G401.6 (cell line): ENCODE measurements around the gene POP7.
"Not testable (repeated sequence)": the region's sequence is repeated elsewhere in the genome, so short reads cannot be mapped to it uniquely, and the experiment has no call there.

Experiments
- FAIRE-seq: peaks from 2 replicates; lab custom pipeline; 2012; peaks lifted over from hg19 to GRCh38; lab: Jason Lieb, UNC

The POP7 gene

DNA sequence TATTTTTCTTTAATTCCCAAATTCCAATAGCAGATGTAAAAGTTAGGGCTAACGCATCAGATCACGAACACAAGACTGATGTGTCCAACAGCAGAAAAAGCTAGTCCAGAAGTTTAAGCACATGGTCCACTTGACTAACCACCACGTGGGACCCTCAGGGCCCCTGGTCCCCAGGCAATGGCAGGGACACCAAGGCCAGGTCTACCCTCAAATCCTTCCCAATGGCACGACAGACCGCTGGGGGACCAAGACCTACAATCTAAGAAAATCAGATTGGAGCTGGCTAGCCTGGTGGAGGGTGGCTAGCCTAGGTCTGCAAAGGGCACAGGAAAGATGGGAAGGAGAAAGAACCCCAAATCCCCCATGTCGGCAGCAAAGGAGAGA is 13.4 kb upstream of the POP7 start:
- no peak for FAIRE-seq

DNA sequence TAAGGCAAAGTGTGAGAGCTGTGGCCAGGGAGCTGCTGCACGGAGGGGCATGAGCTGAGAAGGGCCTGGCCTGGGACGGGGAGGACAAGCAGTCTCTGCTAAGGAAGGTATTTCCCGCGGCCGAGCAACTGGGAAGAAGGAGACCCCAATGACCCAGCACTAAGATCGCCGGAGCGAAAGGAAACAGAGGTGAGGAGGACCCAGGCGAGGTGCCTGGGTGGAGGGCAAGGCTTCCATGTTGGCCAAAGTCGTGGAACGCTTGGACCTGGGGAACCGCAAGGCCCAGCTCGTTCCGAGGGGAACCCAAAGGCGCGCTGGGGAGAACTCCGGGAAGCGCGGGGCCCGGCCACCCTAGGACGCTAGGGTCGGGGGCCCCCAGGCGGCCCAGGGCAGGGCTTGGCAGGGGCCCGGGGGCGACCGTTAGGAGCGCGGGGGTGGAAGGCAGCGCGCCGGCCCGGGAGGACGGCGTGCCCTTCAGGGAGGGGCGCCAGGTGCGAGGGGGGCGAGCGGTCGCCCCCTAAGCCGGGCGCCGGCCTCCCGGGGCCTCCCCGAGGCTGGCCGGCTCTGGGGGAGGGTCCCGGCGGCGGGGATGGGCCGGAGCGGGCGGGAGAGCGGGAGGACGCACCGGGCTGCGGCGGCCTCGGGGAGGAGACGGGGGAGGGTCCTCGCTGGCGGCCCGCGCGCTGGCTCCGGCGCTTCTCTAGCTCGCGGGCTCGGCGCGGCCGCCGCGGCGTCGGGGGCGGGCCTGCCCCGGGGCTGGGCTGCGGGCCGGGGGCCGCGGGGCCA is 12.4 kb upstream of the POP7 start:
- no peak for FAIRE-seq

DNA sequence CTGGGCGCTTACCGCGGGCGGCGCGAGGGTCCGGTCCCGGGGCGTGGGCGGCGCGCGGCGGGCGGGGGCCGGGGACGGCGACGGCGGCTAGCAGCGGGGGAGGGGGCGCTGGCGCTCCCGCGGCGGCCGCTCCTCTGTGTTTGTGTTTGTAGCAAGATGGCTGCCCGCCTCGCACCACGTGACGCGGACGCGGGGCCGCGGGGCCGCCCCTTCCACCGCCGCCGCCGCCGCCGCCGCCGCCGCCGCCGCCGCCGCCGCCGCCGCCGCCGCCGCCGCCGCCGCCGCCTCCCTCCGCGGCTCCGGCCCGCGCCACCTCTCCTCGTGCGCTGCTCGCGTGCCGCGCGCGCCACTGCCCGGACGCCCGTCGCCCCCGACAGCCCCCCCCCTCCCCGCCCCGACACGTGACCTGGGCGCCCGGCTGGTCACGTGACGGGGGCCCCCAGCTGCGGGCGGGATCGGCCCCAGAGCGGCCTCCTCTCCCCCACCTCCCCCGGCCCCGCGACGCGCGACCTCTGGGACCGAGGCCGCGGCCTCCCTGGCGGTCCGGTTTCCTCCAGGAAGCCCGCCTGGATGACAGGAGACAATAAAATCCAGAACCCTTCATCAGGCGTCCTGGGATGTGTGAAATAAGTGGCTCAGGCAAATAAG is 11.7 kb upstream of the POP7 start, which contains the start of gene GIGYF1:
TSS of gene GIGYF1 (minus strand) at position 153 of the 648 bp plus-strand sequence. CDS start 6,012 bp downstream, outside the sequence.
- FAIRE-seq, result no peak

DNA sequence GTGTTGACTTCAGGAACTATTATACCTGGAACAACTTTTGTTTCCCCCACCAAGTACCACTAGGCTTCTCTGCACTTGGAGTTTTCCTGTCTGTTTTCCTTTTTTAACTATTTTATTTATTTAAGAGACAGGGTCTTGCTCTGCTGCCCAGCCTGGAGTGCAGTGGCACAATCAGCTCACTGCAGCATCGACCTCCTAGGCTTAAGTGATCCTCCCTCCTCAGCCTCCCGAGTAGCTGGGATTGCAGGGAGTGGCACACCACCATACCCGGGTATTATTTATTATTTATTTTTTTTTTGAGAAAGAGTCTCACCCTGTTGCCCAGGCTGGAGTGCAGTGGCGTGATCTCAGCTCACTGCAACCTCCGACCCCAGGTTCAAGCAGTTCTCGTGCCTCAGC is 9.8 kb upstream of the POP7 start:
- FAIRE-seq, result no peak

DNA sequence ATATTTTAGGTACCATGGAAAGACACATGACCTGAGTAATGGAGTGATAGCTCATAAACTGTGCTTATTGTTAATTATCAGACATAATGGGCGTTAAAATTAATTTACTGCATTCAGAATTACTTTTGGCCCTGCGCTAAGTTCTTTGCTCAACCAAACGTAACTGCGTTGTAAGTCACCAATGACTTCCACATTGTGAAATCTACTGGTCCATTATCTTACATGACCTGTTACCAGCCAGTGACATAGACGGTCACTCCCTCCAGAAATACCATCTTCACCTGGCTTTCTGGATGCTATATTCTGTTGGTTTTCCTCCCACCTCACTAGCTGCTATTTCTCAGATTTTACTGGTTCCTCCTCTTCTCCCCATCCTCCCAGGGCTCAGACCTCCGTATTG is 6.9 kb upstream of the POP7 start:
- FAIRE-seq, result no peak

DNA sequence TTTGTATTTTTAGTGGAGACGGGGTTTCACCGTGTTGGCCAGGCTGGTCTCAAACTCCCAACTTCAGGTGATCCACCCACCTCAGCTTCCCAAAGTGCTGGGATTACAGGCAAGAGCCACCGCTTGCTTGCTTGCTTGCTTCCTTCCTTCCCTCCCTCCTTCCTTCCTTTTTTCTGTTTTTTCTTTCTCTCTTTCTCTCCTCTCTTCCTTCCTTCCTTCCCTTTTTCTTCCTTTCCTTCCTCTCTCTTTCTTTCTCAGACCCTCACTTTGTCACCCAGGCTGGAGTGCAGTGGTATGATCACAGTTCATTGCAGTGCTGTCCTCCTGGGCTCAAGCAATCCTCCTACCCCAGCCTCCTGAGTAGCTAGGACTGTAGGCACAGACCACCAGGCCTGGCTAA is 4.8 kb upstream of the POP7 start:
- not testable (repeated sequence) for FAIRE-seq

DNA sequence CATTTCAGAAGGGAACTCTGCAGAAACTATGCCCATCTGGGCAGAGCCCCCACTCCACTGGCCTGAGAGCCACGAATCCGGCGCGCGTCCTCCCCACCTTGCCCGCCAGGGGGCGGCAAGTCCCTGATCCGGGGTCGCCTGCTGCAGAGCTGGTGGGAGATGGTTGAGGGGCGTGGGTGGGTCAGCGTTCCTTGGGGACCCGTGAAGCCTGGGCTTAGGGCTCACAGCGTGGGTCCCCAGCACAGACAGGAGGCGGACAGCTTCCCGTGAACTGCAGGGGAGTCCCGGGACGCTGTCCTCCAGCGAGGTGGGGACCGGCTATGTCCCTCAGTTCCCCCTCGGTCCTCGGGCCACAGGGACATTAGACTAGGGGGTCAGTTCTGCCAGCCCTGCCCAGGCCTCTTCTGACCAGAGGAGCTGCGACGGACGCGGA is 585 bp upstream of the POP7 start:
- FAIRE-seq, result no peak

DNA sequence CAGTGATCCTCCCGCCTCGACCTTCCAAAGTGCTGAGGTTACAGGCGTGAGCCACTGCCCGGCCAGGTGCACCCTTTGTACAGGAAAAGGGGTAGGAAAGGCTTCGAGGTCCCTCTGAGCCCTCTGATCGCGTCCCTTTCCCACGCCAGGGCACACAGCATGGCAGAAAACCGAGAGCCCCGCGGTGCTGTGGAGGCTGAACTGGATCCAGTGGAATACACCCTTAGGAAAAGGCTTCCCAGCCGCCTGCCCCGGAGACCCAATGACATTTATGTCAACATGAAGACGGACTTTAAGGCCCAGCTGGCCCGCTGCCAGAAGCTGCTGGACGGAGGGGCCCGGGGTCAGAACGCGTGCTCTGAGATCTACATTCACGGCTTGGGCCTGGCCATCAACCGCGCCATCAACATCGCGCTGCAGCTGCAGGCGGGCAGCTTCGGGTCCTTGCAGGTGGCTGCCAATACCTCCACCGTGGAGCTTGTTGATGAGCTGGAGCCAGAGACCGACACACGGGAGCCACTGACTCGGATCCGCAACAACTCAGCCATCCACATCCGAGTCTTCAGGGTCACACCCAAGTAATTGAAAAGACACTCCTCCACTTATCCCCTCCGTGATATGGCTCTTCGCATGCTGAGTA is 871 bp downstream of the POP7 start:
- FAIRE-seq, result no peak

DNA sequence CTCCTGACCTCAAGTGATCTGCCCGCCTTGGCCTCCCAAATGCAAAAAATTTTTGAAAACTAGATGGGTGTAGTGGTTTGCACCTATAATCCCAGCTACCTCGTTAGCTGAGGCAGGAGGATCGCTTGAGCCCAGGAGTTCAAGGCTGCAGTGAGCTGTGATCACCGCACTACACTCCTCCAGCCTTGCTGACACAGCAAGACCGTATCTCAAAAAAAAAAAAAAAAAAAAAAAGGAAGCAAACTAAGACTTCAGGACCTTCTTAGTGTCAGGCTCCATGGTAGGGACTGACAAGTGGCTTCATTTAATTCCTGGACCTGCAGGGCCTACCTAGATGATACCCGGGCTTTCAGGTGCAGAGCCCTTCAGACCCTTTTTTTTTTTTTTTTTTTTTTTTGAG is 2.5 kb downstream of the POP7 start:
- FAIRE-seq, result no peak

DNA sequence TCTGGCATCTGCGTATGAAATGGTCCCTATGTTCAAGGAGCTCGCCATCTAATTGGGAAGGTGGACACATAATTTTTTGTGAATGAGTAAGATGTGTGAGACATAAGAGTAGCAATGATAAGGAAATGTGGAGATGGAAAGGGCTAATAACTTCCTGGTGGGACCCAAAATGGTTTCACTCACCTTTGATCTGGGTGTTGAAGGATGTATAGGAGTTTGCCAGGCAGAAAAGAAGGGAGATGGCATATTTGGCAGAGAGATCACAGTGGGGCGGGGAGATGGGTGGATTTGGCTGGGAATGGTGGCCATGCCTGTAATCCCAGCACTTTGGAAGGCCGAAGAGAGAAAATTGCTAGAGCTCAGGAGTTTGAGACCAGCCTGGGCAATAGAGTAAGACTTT is 4.5 kb downstream of the POP7 start:
- no peak for FAIRE-seq

DNA sequence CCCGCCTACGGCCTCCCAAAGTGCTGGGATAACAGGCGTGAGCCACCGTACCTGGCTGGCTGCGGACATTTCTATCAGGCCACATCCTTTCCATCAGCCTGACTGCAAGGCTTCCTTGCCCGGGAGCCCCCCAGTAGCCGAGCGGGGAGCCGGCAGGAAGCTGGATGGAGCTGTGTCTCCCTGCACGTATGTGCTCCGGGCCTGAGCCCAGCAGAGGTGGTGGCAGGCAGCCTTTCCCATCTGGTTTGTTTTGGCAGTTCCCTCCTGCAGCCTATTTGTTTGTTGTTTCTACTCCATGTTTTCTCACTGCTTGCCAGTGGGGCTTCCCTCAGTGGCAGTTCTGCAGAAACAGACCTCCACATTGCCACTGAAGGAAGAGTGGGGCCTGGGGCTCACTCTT is 5.4 kb downstream of the POP7 start:
- no peak for FAIRE-seq

DNA sequence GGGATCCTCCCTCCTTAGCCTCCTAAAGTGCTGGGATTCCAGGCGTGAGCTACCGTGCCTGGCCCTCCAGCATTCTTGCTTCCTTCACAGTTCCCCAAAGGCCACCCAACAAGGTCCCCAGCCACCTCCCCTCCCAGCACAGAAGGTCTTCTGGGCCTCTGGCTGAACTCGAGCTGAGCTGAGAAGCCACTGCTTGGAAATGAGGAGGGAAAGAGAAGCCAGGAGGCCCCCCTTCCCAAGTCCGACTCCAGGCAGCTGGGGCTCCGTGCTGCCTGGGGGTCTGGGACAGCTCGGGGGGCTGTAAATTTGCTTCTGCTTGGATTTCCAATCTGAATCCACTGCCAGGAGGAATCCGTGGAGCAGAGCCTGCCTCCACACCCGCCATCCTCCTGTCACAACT is 8.8 kb downstream of the POP7 start:
- no peak for FAIRE-seq

DNA sequence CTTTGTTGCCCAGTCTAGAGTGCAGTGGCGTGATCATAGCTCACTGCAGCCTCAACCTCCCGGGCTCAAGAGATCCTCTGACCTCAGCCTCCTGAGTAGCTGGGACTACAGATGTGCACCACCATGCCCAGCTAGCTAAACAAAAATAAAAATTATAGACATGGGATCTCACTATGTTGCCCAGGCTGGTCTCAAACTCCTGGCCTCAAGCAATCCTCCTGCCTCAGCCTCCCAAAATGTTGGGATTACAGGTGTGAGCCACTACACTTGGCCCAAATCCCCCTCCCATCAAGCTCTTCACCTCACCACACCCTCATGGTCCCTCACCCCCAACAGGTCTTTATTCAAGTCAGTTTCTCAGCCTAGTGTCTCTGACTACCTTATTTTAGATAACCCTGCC is 11.2 kb downstream of the POP7 start:
- FAIRE-seq, result not testable (repeated sequence)

DNA sequence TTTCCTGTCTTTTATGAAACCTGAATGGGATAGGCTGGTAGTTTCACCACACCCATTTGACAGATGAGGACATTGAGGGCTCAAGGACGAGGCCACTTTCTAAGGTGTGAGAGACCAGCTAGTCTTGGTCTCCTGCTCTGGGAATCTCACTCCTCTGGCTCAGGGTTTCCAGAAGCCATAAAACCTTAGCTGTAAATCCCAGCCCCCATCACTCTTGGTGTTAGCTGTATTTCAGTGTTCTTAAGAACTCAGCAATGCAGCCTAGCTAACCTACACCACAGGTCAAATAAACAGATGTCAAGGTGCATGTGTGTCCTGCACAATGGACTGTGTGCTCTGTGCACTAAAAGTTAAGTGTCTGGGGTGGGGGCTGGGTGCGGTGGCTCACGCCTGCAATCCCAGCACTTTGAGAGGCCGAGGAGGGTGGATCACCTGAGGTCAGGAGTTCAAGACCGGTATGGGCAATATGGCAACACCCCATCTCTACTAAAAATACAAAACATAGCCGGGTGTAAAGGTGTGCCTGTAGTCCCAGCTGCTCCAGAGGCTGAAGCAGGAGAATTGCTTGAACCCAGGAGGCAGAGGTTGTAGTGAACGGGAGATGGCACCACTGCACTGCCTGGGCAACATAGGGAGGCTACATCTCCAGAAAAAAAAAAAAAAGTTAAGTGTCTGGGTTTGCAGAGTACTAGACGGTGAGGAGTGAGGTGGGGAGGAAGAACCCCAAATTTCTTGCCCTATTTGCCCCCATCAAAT is 13.8 kb downstream of the POP7 start:
- no peak for FAIRE-seq

DNA sequence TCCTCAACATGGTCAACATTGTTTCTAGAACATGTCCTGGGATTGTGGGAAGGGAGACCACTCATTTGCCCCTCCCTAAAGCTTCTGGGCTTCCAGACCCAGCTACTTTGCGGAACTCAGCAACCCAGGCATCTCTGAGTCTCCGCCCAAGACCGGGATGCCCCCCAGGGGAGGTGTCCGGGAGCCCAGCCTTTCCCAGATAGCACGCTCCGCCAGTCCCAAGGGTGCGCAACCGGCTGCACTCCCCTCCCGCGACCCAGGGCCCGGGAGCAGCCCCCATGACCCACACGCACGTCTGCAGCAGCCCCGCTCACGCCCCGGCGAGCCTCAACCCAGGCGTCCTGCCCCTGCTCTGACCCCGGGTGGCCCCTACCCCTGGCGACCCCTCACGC is 14.4 kb downstream of the POP7 start, which contains the start of gene EPO:
TSS of gene EPO (plus strand) at position 190 of the 392 bp plus-strand sequence. CDS start 513 bp downstream, outside the sequence.
- no peak for FAIRE-seq

DNA sequence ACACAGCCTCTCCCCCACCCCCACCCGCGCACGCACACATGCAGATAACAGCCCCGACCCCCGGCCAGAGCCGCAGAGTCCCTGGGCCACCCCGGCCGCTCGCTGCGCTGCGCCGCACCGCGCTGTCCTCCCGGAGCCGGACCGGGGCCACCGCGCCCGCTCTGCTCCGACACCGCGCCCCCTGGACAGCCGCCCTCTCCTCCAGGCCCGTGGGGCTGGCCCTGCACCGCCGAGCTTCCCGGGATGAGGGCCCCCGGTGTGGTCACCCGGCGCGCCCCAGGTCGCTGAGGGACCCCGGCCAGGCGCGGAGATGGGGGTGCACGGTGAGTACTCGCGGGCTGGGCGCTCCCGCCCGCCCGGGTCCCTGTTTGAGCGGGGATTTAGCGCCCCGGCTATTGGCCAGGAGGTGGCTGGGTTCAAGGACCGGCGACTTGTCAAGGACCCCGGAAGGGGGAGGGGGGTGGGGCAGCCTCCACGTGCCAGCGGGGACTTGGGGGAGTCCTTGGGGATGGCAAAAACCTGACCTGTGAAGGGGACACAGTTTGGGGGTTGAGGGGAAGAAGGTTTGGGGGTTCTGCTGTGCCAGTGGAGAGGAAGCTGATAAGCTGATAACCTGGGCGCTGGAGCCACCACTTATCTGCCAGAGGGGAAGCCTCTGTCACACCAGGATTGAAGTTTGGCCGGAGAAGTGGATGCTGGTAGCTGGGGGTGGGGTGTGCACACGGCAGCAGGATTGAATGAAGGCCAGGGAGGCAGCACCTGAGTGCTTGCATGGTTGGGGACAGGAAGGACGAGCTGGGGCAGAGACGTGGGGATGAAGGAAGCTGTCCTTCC is 15.0 kb downstream of the POP7 start:
- FAIRE-seq, result no peak

DNA sequence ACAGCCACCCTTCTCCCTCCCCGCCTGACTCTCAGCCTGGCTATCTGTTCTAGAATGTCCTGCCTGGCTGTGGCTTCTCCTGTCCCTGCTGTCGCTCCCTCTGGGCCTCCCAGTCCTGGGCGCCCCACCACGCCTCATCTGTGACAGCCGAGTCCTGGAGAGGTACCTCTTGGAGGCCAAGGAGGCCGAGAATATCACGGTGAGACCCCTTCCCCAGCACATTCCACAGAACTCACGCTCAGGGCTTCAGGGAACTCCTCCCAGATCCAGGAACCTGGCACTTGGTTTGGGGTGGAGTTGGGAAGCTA is 15.5 kb downstream of the POP7 start:
- FAIRE-seq, result no peak

DNA sequence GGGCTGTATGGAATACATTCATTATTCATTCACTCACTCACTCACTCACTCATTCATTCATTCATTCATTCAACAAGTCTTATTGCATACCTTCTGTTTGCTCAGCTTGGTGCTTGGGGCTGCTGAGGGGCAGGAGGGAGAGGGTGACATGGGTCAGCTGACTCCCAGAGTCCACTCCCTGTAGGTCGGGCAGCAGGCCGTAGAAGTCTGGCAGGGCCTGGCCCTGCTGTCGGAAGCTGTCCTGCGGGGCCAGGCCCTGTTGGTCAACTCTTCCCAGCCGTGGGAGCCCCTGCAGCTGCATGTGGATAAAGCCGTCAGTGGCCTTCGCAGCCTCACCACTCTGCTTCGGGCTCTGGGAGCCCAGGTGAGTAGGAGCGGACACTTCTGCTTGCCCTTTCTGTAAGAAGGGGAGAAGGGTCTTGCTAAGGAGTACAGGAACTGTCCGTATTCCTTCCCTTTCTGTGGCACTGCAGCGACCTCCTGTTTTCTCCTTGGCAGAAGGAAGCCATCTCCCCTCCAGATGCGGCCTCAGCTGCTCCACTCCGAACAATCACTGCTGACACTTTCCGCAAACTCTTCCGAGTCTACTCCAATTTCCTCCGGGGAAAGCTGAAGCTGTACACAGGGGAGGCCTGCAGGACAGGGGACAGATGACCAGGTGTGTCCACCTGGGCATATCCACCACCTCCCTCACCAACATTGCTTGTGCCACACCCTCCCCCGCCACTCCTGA is 16.7 kb downstream of the POP7 start:
- FAIRE-seq, result no peak

DNA sequence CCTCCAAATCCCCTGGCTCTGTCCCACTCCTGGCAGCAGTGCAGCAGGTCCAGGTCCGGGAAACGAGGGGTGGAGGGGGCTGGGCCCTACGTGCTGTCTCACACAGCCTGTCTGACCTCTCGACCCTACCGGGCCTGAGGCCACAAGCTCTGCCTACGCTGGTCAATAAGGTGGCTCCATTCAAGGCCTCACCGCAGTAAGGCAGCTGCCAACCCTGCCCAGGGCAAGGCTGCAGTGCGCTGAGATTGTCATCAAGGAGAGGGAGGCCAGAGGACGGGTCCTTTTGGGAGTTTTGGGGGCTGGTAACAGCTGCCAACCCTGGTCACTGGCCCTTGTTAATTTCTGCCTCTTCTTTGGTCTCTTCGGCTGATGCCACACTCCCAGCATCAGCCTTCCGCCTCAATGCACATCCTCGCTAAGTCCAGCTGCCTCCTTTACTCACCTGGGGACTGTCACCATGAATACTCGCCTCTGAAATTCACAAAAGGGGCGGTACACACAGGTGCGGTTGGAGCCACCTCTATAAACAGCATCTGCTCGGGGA is 17.9 kb downstream of the POP7 start:
- no peak for FAIRE-seq

DNA sequence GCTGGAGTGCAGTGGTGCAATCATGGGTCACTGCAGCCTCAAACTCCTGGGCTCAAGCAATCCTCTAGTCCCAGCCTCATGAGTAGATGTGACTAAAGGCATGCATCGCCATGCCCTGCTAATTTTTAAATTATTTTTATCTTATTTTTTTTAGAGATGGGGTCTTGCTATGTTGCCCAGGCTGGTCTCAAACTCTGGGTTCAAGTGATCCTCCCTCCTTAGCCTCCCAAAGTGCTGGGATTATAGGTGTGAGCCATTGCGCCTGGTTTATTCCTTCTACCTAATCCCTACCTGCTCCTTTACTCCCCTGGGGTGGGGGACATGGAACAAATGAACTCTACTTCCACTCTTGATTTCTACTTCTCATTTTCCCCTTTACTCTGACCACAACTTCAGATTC is 18.4 kb downstream of the POP7 start:
- FAIRE-seq, result not testable (repeated sequence)
